Measurements from ENCODE around the gene DUSP8.
"Not testable (repeated sequence)": the region's sequence is repeated elsewhere in the genome, so short reads cannot be mapped to it uniquely, and the experiment has no call there.

DUSP8 gene

GRCh38 chr11:1511937-1512496 lies 60.1 kb downstream of the DUSP8 start:
- no peak for DNase-seq

- DNase-seq, result no peak
These were observed 61.1 kb downstream of the DUSP8 start for GRCh38 chr11:1510928-1511327.

- not testable (repeated sequence) for DNase-seq
These were observed 61.7 kb downstream of the DUSP8 start for GRCh38 chr11:1510351-1510750.

- no peak for DNase-seq
These were observed 62.3 kb downstream of the DUSP8 start for GRCh38 chr11:1509626-1510255.

- DNase-seq, result no peak
These were observed 63.1 kb downstream of the DUSP8 start for GRCh38 chr11:1508986-1509385.

- no peak for DNase-seq
These were observed 63.6 kb downstream of the DUSP8 start for GRCh38 chr11:1508491-1508891.

GRCh38 chr11:1507381-1508140 lies 64.5 kb downstream of the DUSP8 start:
- DNase-seq, result no peak

GRCh38 chr11:1506981-1507380 lies 65.1 kb downstream of the DUSP8 start:
- no peak for DNase-seq

- DNase-seq, result no peak
These were observed 66.6 kb downstream of the DUSP8 start for GRCh38 chr11:1505480-1505879.

- no peak for DNase-seq
These were observed 67.3 kb downstream of the DUSP8 start for GRCh38 chr11:1504581-1505290.

GRCh38 chr11:1504138-1504537 lies 67.9 kb downstream of the DUSP8 start:
- DNase-seq, result no peak
